Measurements from ENCODE around the gene RALGAPA1.
"Not testable (repeated sequence)": the region's sequence is repeated elsewhere in the genome, so short reads cannot be mapped to it uniquely, and the experiment has no call there.

RALGAPA1 gene

DNA sequence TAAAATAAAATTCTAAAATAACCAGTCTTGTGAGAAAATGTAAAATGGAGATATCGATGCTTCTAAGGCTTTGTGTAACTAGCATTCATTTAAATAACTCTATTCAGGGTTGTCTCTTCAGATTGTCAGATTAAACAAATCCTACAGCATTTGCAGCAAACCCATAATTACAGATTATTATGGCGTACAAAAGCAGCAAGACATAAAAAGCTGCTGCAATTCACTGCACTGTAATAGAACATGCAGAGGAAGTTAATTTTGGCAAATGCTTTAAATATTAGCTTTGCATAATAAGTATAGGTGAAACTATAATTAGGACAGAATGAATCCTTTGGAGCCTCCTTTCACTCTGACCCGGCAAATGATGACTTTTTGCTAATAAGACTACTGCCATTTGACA, 176.8 kb downstream of the RALGAPA1 start:
- DNase-seq (ENCODE audit: low read depth in 4 of 4, low spot score in 1 of 4), result no peak

DNA sequence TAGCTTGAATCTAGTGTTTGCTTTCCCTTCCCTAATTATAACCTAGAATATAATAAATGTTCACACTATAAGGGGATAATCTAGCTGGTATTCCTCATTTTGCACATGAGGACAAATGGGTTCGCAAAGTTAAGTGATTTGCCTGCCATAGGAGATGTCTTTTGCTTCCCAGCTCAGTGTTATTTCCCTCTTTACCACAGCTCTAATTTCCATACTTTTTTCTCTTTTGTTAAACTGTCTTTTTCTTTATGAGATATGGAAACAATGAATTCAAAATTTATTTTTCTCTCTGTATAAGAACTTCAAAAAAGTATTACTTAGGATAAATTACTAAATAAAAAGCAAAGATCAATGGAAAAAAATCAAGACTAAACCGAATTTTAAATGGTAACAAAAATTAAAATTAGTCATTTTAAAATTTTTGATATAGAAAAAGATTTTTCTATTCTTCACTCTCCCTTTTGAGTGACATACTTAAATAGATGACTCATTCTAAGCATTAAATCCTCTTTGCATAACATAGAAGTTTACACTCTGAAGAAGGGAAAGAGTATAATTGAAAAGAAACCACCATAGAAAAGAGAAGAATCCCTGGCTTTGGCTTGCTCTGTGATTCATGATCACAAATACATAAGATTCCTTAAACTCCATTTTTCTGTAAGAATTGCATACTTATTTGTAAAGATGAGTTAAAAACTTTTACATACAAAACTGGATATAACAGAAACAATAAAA, 177.9 kb downstream of the RALGAPA1 start:
- no peak for DNase-seq (ENCODE audit: low read depth in 4 of 4, low spot score in 1 of 4)

DNA sequence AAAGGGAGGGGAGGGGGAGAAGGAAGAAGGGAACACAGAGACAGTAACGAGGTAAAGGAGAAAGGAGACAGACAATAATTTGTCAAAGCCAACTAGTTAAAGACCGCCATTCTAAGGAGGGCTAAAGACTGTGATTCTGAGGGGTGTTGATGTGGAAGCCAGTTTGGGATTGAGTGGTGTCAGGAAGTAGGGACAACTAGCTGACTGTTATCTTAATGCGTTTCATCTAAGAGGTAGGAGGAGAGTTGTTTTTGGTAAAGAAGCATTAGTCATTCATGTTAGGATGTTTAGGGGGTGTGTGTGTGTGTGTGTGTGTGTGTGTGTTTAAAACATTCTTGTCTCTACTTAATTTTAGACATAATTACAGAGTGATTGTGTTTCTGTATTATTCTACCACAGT, 180.1 kb downstream of the RALGAPA1 start:
- DNase-seq (ENCODE audit: low read depth in 4 of 4, low spot score in 1 of 4), result no peak

DNA sequence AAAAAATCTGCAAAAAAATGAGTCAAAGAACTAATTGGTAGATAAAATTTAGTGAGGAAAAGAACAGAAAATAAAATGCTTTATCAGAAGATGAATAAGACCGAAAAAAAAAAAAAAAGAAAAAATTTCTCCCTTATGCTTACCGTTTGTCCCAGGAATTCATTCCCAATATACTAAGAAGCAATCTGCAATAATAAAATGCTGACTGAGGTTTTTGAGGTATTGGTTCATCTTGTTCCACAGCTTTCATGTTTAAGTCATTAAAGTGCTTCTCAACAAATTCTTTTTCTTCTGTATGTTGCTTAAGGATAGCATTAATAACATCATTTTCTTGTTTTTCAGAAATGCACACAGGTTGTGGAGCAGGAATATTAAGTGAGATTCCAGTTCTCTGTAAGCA, 182.1 kb downstream of the RALGAPA1 start:
- not testable (repeated sequence) for DNase-seq (ENCODE audit: low read depth in 4 of 4, low spot score in 1 of 4)

DNA sequence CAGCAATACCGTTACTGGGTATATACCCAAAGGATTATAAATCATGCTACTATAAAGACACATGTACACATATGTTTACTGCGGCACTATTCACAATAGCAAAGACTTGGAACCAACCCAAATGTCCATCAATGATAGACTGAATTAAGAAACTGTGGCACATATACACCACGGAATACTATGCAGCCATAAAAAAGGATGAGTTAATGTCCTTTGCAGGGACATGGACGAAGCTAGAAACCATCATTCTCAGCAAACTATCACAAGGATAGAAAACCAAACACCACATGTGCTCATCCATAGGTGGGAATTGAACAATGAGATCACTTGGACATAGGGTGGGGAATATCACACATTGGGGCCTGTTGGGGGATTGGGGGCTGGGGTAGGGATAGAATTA, 187.1 kb downstream of the RALGAPA1 start:
- not testable (repeated sequence) for DNase-seq (ENCODE audit: low read depth in 4 of 4, low spot score in 1 of 4)

DNA sequence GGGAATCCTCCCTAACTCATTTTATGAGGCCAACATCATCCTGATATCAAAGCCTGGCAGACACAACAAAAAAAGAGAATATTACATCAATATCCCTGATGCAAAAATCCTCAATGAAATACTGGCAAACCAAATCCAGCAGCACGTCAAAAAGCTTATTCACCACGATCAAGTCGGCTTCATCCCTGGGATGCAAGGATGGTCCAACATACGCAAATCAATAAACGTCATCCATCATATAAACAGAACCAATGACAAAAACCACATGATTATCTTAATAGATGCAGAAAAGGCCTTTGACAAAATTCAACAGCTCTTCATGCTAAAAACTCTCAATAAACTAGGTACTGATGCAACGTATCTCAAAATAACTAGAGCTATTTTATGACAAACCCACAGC, 189.1 kb downstream of the RALGAPA1 start:
- DNase-seq (ENCODE audit: low read depth in 4 of 4, low spot score in 1 of 4), result not testable (repeated sequence)

DNA sequence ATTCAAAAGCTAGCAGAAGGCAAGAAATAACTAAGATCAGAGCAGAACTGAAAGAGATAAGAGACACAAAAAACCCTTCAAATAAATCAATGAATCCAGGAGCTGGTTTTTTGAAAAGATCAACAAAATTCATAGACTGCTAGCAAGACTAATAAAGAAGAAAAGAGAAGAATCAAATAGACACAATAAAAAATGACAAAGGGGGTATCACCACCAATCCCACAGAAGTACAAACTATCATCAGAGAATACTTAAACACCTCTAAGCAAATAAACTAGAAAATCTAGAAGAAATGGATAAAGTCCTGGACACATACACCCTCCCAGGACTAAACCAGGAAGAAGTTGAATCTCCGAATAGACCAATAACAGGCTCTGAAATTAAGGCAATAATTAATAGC, 189.6 kb downstream of the RALGAPA1 start:
- DNase-seq (ENCODE audit: low read depth in 4 of 4, low spot score in 1 of 4), result not testable (repeated sequence)

DNA sequence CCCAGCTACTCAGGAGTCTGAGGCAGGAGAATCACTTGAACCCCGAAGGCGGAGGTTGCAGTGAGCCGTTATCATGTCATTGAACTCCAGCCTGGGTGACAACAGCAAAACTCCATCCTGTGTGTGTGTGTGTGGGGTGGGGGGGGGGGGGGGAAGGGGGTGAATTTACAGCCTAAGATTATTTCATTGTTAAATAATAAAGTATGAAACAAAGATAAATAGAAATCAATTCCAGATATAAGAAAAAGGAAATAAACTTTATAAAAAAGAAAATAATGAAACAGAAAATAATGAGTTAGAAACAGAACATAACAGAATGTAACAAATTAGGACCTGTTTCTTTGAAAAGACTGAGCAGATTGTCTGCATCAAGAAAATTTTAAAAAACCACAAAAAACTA, 191.6 kb downstream of the RALGAPA1 start:
- DNase-seq (ENCODE audit: low read depth in 4 of 4, low spot score in 1 of 4), result no peak

DNA sequence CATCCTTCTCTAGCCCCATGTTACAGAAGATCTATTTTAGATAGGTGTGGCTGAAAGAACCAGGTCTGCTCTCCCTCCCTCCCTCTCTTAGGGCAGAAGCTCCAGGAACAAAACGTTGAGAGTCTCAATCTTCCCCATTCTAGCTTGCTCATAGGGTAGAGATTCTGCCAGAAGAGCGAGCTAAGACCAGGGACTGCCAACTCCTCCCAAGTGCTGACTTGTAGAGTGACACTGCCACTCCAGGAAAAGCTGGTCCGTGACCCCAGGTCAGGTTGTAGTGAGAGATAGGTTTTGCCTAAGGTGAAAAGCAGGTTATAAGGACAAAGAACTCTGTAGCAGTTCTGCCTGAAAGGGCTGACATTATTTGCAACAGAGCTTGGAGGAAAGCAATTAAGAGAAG, 201.7 kb downstream of the RALGAPA1 start:
- DNase-seq (ENCODE audit: low read depth in 4 of 4, low spot score in 1 of 4), result no peak

DNA sequence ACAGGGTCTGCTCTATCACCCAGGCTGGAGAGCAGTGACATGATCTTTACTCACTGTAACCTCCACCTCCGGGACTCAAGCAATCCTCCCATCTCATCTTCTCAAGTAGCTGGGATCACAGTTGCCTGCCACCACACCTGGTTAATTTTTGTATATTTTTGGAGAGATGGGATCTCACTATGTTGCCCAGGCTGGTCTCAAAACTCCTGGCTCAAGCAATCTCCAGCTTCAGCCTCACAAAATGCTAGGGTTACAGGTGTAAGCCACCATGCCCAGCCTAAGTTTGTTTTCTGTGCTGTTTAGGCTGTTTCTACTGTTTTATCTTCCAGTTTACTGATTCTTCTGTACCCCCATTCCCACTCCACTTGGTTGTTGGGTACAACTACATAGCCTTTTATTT, 208.8 kb downstream of the RALGAPA1 start:
- DNase-seq (ENCODE audit: low read depth in 4 of 4, low spot score in 1 of 4), result no peak

DNA sequence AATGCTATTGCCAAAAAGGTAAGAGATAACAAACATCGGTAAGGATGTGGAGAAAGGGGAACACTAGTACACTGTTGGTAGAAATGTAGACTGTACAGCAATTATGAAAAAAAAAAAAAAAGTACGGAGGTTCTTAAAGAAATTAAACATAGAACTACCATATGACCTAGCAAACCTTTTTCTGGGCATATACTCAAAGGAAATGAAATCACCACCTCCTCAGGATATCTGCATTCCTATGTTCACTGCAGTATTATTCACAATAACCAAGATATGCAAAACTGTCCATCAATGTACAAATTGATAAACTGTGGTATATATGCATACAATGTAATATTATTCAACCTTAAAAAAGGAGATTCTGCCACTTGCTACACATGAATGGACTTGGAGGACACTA, 214.5 kb downstream of the RALGAPA1 start:
- no peak for DNase-seq (ENCODE audit: low read depth in 4 of 4, low spot score in 1 of 4)

DNA sequence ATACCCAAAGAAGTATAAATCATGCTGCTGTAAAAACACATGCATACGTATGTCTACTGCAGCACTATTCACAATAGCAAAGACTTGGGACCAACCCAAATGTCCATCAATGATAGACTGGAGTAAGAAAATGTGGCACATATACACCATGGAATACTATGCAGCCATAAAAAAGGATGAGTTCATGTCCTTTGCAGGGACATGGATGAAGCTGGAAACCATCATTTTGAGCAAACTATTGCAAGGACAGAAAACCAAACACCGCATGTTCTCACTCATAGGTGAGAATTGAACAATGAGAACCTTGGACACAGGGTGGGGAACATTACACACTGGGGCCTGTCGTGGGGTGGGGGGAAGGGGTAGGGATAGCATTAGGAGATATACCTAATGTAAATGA, 221.7 kb downstream of the RALGAPA1 start:
- DNase-seq (ENCODE audit: low read depth in 4 of 4, low spot score in 1 of 4), result not testable (repeated sequence)

DNA sequence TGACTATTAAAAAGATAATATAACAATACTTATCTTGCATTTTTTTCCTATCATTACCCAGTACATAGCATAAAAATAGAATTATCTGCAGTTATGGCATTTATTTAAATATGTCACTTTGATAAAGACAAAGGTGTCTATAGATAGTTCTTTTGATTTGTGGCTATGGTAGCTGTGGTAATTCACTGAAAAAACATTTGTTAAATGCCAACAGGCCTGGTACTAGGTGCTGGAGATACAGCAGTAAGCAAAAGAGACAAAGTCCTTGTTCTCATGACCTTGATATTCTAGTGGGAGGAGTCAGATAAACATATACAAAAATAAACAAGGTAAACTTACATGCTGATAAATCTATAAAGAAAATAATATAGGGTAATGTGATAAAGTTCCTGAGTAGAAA, 230.5 kb downstream of the RALGAPA1 start:
- DNase-seq (ENCODE audit: low read depth in 4 of 4, low spot score in 1 of 4), result no peak

DNA sequence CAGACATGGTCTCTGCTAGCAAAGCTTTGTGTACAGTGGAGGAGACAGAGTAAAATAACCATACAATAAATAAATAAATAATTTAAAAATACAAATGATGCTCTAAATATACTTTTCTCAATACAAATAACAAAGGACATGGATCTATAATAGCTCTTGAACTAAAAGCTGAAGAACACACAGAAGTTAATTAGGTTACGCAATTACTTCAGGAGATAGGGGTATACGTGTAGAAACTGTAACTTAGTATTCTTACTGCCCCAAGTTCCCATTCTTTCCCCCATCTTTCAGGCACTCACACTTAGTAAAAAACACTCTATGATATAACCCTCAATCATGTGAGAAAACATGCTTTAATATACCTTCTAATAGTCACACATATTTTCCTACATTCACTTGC, 231.0 kb downstream of the RALGAPA1 start:
- no peak for DNase-seq (ENCODE audit: low read depth in 4 of 4, low spot score in 1 of 4)

DNA sequence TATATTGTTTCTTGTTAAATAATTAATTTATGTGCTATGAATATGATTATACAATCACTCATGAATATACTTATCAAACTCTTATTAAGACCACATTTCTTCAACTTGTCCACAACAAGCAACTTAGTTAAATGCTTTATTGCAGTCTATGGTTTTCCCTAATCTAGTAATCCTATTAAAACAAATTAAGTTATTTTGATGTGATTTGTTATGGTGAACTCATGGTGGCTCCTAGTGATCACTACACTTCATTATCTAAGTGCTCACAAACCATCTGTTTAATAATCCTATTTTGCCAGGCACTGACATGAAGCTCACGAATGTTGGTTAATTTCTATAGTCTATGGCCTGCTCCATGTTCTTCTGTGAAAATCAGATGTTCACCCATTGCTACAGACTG, 232.2 kb downstream of the RALGAPA1 start:
- DNase-seq (ENCODE audit: low read depth in 4 of 4, low spot score in 1 of 4), result no peak

DNA sequence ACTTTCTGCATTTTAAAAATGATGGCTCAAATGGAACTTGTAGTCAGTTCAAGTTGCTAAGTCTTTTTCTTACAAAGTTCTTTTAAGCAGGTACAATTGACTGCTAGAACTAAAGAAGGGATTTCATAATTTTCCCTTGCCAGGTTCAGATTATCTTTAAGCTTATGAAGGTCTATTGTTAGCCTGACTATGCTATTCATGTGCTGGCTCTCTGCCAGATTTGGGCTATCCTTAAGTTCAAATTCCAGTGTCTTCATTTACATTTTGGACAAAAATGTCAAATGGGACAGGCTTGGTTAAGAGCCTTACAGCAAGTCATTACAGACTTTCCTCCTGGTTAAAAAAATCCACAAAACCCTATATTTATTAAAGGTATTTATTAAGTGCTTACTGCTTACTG, 232.8 kb downstream of the RALGAPA1 start:
- no peak for DNase-seq (ENCODE audit: low read depth in 4 of 4, low spot score in 1 of 4)

DNA sequence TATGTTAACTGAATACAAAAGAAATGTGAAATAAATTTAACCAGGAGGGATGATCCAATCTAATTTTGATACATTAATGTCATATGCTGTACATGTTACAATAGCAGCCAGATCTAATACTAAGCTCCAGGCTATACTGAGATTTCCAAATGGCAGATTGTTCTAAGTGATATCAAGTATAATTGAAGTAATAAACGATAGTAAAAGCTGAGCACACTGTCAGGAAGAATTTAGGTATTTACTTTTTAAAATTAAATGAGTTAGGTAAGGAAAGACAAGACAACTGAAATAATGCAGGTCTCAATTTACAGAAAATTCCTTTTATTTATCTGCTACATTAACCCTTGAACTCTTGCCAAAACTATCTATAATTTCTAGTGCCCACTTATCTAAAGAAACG, 235.2 kb downstream of the RALGAPA1 start:
- DNase-seq (ENCODE audit: low read depth in 4 of 4, low spot score in 1 of 4), result no peak

DNA sequence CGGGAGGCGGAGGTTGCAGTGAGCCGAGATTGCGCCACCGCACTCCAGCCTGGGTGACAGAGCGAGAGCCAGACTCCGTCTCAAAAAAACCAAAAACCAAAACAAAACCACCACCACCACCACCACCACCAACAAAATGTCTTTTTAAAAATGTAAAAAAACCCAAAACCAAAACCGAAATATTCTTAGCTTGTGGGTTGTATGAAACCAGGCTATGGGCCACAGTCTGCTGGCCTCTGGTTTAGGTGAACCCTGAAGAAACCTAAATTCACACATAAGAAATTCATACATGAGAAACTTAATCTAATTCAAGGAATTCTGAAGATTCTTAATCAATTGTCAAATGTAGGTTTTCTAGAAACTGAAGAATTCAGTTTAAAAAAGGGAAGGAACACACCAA, 237.5 kb downstream of the RALGAPA1 start:
- no peak for DNase-seq (ENCODE audit: low read depth in 4 of 4, low spot score in 1 of 4)

DNA sequence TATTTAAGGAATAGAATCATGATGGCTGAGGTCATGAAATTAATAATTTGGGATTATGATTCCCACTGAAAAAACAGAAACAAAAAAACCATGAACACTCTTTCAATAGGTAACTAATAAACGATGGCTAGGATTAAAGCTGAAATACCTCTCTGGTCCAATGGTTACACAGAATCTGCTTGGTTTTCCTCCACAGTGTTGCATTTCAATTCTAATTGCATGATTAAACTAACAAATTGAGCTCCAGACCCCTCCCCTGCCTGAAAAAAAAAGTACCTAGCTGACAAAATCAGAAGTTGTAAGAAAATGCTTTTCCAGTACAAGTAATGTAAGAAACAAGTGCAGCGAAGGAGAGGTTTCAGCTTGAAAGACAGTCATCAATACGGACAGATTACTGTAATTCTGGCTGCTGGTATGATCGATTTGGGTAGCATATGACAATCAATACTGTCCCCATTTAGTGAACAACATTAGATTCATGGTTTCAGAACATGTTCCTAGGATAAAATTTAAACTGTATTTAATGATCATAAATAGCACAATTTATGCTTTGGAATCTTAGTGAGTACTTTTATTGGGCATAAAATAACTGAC, 243.1 kb downstream of the RALGAPA1 start:
- DNase-seq (ENCODE audit: low read depth in 4 of 4, low spot score in 1 of 4), result no peak

DNA sequence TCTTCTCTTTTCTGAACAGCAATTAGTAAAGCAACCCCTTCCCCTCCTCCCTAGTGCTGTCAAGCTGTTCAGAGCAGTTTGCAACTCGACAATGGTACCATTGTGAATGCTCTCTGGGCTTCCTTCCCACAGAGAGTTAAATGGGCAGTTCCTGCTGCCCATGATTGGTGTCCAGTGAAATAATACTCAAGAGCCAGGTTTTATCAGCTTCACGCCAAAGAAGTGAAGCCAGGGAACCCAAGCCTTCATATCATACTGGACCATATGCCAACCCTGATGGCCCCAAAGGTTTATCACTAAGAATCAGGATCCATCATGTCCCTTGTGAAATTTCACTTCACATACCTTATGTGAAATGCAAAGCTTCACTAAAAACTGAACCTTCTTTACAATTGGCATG, 250.4 kb downstream of the RALGAPA1 start:
- DNase-seq (ENCODE audit: low read depth in 4 of 4, low spot score in 1 of 4), result no peak

DNA sequence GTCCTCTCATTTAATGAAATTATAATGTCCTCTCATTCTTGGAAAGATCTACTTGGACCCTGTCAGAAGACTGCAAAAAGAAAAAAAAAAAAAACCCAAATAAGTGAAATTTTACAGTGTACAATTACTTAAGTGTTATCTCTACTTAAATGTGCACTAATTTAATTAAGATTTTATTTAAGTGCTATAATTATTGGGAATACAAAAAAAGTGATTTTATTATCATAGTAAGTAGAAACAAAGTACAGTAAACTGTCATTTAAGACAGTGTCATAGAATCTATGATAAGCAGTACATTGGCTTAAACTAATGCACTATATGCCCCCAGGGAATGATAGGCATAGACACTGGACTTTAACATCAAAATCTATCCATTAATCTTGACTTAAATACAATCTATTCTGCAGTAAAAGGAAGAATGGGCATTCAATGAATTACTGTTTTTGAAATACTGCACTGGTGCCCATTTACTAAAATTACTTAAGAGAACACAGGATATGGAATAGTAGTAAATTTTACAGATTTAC, 251.8 kb downstream of the RALGAPA1 start:
- no peak for DNase-seq (ENCODE audit: low read depth in 4 of 4, low spot score in 1 of 4)

DNA sequence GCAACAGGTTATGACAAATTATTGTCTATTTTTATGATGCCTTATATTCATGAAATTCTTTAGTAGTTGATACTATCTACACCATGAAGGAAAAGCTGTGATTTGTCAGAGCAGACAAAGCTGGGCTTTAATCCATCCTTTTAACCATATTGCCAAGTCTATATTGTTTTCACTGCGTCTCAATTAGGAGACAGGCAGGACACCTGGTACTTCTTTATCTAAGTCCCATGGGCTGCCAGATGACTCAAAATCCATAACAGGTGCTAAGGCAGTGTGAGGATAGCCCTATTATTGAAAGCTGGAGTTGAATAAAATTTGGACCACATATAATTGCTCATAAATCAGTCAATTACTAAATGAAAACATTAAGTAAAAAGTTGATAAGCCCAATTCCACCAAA, 252.5 kb downstream of the RALGAPA1 start:
- no peak for DNase-seq (ENCODE audit: low read depth in 4 of 4, low spot score in 1 of 4)

DNA sequence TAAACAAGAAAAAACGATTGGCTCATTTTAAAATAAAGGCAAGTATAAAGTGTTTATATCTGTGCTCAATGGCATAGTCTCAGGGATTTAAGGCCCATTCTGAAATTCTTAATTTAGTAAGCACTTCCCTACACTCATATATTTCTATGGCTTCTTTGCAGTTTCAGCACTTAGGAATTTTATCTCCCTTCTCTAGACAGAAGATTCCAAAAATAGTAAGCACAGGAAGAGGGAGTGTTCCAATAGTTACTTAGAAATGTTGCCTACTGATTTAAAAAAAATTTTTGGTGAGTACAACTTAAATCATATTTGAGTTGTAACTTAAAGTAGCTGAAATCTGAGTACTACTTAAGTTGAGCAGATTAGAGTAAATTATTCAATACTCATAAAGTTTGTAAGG, 255.3 kb downstream of the RALGAPA1 start:
- DNase-seq (ENCODE audit: low read depth in 4 of 4, low spot score in 1 of 4), result no peak
